K562 (cell line): ENCODE data around the gene RAP1GDS1. TPM values are rescaled to one million over a fixed set of nuclear protein-coding genes. Genes with fewer than 3 reads are reported as not detected.

Source experiments
- BCOR ChIP-seq: fragments of 450-650 bp; IDR thresholded peaks from 2 replicates; pipeline ENCODE4 v1.6.1; 2016
- CHCHD3 ChIP-seq: fragments of 250-450 bp; sonication (Bioruptor Pico); IDR thresholded peaks from 2 replicates; pipeline ENCODE4 v2.1.2; 2022; ENCODE audit warnings: mild to moderate bottlenecking
- CSDE1 ChIP-seq, 2 experiments: fragments of 450-650 bp; IDR thresholded peaks; 2 replicates each; pipeline ENCODE4 v1.6.1; 2016; ENCODE audit warnings: mild to moderate bottlenecking in 1 of 2
- MAZ ChIP-seq, 2 experiments: fragments of 450-650 bp in 1 of 2; sonication (generic) in 1 of 2; formaldehyde crosslinking; IDR thresholded peaks in 1 of 2; conservative IDR thresholded peaks in 1 of 2; 2 replicates each; pipeline versions ENCODE4 v1.4.0 to v1.5.0; 2020; ENCODE audit warnings: mild to moderate bottlenecking in 1 of 2, missing genetic modification reagents in 1 of 2
- NFRKB ChIP-seq: fragments of 450-650 bp; IDR thresholded peaks from 2 replicates; pipeline ENCODE4 v1.6.1; 2016; ENCODE audit warnings: low read depth
- NR2C2 ChIP-seq, 2 experiments: fragments of 200-800 bp in 1 of 2; sonication (Bioruptor generic) in 1 of 2; sonication (generic) in 1 of 2; formaldehyde crosslinking in 1 of 2; IDR thresholded peaks; 2 replicates each; pipeline versions ENCODE4 v1.6.1 to v1.8.0; 2016 to 2022; ENCODE audit warnings: mild to moderate bottlenecking in 1 of 2, missing compliant biosample characterization in 1 of 2, missing genetic modification characterization in 1 of 2, missing genetic modification reagents in 1 of 2
- PHB ChIP-seq: fragments of 250-450 bp; sonication (Bioruptor Pico); IDR thresholded peaks from 2 replicates; pipeline ENCODE4 v1.5.0; 2021
- POLR2H ChIP-seq: IDR thresholded peaks from 2 replicates; pipeline ENCODE4 v1.6.1; 2016; ENCODE audit warnings: missing genetic modification characterization, low read depth, mild to moderate bottlenecking, control low read depth, missing compliant biosample characterization, moderate library complexity
- ZNF174 ChIP-seq: fragments of 250-450 bp; sonication (Bioruptor Pico); IDR thresholded peaks from 2 replicates; pipeline ENCODE4 v1.4.0; 2020; ENCODE audit warnings: mild to moderate bottlenecking
- ZNF431 ChIP-seq: sonication (generic); formaldehyde crosslinking; IDR thresholded peaks from 2 replicates; pipeline ENCODE4 v1.8.0; 2022; ENCODE audit warnings: mild to moderate bottlenecking, missing genetic modification reagents
- polyA plus RNA-seq, 8 experiments: library from polyadenylated mRNA; depleted of rRNA in 4 of 8; stranded (reverse) in 5 of 8; unstranded in 3 of 8; fragments of >200 nt; fragmentation: Nextera tagmentation in 2 of 8; fragmentation: Illumina TruSeq in 1 of 8; extraction: Ambion mirVana in 2 of 8; extraction: Trizol in 1 of 8; gene quantifications; 2 replicates each; pipeline versions ENCODE4 v1.2.1 to v1.2.3, GENCODE V29; 2011 to 2014; ENCODE audit warnings: inconsistent platforms in 1 of 8, missing spikeins in 1 of 8
- total RNA-seq, 7 experiments: library from RNA; depleted of rRNA in 6 of 7; stranded (reverse); fragments of >200 nt in 6 of 7; fragmentation: Illumina TruSeq in 2 of 7; extraction: Trizol in 2 of 7; gene quantifications; 2 replicates each; pipeline versions ENCODE4 v1.2.1 to v1.2.3, GENCODE V29; 2011 to 2021; ENCODE audit warnings: low replicate concordance in 1 of 7
- TF ChIP-seq, protein P1 (sequence below): fragments of 250-450 bp; sonication (Bioruptor Pico); IDR thresholded peaks from 2 replicates; pipeline ENCODE4 v1.9.0; 2021; ENCODE audit warnings: mild to moderate bottlenecking, inconsistent platforms
- TF ChIP-seq, protein P2 (sequence below): fragments of 250-450 bp; sonication (Bioruptor Pico); IDR thresholded peaks from 2 replicates; pipeline ENCODE4 v1.5.0; 2022; ENCODE audit warnings: mild to moderate bottlenecking
- TF ChIP-seq, protein P3 (sequence below): sonication (generic); formaldehyde crosslinking; IDR thresholded peaks from 2 replicates; pipeline ENCODE4 v1.8.0; 2022; ENCODE audit warnings: mild to moderate bottlenecking, missing genetic modification reagents
- TF ChIP-seq, protein P4 (sequence below): fragments of 450-650 bp; IDR thresholded peaks from 2 replicates; pipeline ENCODE4 v1.6.1; 2016; ENCODE audit warnings: mild to moderate bottlenecking

The RAP1GDS1 gene
- total and polyA plus RNA-seq, 9 of the 15 experiments (the other 6 are each of a cell fraction or from before 2014, with no cell fraction given) = 27.2 to 55.6 (median 31.5) TPM

GRCh38 chr4:98260579-98261404 lies at the start of gene RAP1GDS1 (continued):
- TF ChIP-seq CHCHD3 (CRISPR knock-in tag) = no peak
- TF ChIP-seq POLR2H (tag) = peak; percentile 87
- no peak for TF ChIP-seq ZNF174 (CRISPR knock-in tag)
- TF ChIP-seq, protein P1, sequence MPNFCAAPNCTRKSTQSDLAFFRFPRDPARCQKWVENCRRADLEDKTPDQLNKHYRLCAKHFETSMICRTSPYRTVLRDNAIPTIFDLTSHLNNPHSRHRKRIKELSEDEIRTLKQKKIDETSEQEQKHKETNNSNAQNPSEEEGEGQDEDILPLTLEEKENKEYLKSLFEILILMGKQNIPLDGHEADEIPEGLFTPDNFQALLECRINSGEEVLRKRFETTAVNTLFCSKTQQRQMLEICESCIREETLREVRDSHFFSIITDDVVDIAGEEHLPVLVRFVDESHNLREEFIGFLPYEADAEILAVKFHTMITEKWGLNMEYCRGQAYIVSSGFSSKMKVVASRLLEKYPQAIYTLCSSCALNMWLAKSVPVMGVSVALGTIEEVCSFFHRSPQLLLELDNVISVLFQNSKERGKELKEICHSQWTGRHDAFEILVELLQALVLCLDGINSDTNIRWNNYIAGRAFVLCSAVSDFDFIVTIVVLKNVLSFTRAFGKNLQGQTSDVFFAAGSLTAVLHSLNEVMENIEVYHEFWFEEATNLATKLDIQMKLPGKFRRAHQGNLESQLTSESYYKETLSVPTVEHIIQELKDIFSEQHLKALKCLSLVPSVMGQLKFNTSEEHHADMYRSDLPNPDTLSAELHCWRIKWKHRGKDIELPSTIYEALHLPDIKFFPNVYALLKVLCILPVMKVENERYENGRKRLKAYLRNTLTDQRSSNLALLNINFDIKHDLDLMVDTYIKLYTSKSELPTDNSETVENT (CRISPR knock-in tag) = peak; percentile 38; the same call in 1 of the 2 replicates
- TF ChIP-seq, protein P2, sequence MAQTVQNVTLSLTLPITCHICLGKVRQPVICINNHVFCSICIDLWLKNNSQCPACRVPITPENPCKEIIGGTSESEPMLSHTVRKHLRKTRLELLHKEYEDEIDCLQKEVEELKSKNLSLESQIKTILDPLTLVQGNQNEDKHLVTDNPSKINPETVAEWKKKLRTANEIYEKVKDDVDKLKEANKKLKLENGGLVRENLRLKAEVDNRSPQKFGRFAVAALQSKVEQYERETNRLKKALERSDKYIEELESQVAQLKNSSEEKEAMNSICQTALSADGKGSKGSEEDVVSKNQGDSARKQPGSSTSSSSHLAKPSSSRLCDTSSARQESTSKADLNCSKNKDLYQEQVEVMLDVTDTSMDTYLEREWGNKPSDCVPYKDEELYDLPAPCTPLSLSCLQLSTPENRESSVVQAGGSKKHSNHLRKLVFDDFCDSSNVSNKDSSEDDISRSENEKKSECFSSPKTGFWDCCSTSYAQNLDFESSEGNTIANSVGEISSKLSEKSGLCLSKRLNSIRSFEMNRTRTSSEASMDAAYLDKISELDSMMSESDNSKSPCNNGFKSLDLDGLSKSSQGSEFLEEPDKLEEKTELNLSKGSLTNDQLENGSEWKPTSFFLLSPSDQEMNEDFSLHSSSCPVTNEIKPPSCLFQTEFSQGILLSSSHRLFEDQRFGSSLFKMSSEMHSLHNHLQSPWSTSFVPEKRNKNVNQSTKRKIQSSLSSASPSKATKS (CRISPR knock-in tag) = no peak
- TF ChIP-seq BCOR = peak; percentile 31; the same call in 1 of the 2 replicates
- peak in 1 of 2 experiments; percentile 72; a peak in 2 of 4 replicates for TF ChIP-seq MAZ (CRISPR knock-in tag; conservative IDR thresholded peaks at IDR 0.05 in 1 of 2, IDR thresholded peaks at IDR 0.05 in 1 of 2)
- TF ChIP-seq NR2C2 (CRISPR knock-in tag; IDR thresholded peaks at IDR 0.05) = no peak
- TF ChIP-seq NR2C2 (tag; IDR thresholded peaks at IDR 0.05) = peak; percentile 37; the same call in 1 of the 2 replicates
- TF ChIP-seq, protein P3, sequence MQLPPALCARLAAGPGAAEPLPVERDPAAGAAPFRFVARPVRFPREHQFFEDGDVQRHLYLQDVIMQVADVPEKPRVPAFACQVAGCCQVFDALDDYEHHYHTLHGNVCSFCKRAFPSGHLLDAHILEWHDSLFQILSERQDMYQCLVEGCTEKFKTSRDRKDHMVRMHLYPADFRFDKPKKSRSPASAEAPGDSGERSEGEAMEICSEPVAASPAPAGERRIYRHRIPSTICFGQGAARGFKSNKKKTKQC (CRISPR knock-in tag) = peak; percentile 77
- no peak for TF ChIP-seq CSDE1 (IDR thresholded peaks at IDR 0.05)
- TF ChIP-seq ZNF431 (CRISPR knock-in tag) = 0 out of 2 replicates have a peak, but pooled peaks have one; percentile 23
- peak; percentile 39; the same call in 1 of the 2 replicates for TF ChIP-seq PHB
- peak; percentile 74 for TF ChIP-seq NFRKB
- TF ChIP-seq, protein P4, sequence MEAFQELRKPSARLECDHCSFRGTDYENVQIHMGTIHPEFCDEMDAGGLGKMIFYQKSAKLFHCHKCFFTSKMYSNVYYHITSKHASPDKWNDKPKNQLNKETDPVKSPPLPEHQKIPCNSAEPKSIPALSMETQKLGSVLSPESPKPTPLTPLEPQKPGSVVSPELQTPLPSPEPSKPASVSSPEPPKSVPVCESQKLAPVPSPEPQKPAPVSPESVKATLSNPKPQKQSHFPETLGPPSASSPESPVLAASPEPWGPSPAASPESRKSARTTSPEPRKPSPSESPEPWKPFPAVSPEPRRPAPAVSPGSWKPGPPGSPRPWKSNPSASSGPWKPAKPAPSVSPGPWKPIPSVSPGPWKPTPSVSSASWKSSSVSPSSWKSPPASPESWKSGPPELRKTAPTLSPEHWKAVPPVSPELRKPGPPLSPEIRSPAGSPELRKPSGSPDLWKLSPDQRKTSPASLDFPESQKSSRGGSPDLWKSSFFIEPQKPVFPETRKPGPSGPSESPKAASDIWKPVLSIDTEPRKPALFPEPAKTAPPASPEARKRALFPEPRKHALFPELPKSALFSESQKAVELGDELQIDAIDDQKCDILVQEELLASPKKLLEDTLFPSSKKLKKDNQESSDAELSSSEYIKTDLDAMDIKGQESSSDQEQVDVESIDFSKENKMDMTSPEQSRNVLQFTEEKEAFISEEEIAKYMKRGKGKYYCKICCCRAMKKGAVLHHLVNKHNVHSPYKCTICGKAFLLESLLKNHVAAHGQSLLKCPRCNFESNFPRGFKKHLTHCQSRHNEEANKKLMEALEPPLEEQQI = no peak
